ENCODE measurements around the gene RFX4. TPM values are rescaled to one million over a fixed set of nuclear protein-coding genes. Genes with fewer than 3 reads are reported as not detected.

The RFX4 gene
- 0.02 to 0.07 TPM (median 0.04 TPM) in 4 of 5 replicates, not detected in the other for total RNA-seq (2022; extraction: Qiagen RNA extraction)

DNA sequence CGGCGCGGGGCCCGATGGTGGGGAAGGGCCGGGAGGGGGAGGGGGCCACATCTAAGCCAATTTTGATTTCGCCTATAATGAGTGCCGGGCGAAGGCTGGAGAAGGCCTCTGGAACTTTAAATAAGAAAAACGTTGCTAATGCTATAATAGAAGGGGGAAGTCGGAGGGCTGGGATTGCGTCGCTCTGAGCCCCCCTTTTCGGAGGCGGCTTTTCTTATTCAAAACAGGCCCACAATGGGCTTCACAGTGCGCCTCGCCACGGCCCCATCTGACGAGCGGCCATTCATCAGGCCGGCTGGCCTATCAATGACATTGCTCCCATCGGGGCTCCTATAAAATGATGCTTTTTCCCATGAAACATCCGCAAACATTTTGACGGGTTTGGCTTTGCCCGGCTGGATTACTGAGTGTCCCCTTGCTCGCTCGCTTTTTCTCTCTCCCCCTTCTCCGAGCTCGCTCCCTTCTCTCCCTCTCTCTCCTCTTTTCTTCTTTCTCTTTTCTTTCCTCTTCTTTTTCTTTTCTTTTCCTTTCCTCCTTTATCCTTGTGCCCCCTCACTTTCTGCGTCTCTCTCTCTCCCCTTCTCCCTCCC, at the start of gene RFX4:
Gene RFX4 (plus strand): TSS at position 364 of the 590 bp plus-strand sequence. CDS start 317 bp downstream, outside the sequence.

GRCh38 chr12:106774005-106774807, 191.4 kb downstream of the RFX4 start, which contains the start of gene RIC8B:
RIC8B (plus strand) TSS chr12:106774682; CDS start chr12:106774746, 64 bp downstream.

Other genes starting within 250 kb of the RFX4 start
- gene POLR3B, start 225.3 kb upstream of the RFX4 start, total RNA-seq (2022; extraction: Qiagen RNA extraction), result 5.5 to 5.9 TPM (median 5.5 TPM) in 5 replicates
- gene RIC8B, start 191.7 kb downstream of the RFX4 start, total RNA-seq (2022; extraction: Qiagen RNA extraction), result 7.9 to 9.8 TPM (median 9.3 TPM) in 5 replicates